Body of pancreas (tissue), 4 donors: Measurements from ENCODE around the gene PPFIA1. TPM values are rescaled to one million over a fixed set of nuclear protein-coding genes. Genes with fewer than 3 reads are reported as not detected.

Source experiments
- ATAC-seq: fragments of 150-250 bp; one replicate; pipeline ENCODE4 v1.9.1; 2016
- DNase-seq, 4 donors: peaks; one replicate each; pipeline ENCODE4 v3.0.0-alpha.2; 2019
- H3K27ac ChIP-seq, 4 donors: fragments of 200-600 bp; sonication (generic); 1 replicate in 3 of 4; 2 replicates in 1 of 4; pipeline versions ENCODE4 v1.5.1 to v1.6.1; 2016 to 2019; ENCODE audit warnings: mild to moderate bottlenecking in 1 of 4, mixed read lengths in 1 of 4, moderate library complexity in 1 of 4
- H3K27me3 ChIP-seq, 2 donors: fragments of 200-600 bp; sonication (generic); one replicate each; pipeline ENCODE4 v1.6.0; 2016; ENCODE audit warnings: mild to moderate bottlenecking in 1 of 2
- H3K36me3 ChIP-seq, 2 donors: fragments of 200-600 bp; sonication (generic); replicated peaks in 1 of 2; 2 replicates each; pipeline ENCODE4 v1.5.1; 2016; ENCODE audit warnings: low read depth in 2 of 2; ENCODE audit not compliant: insufficient read depth in 1 of 2
- H3K4me1 ChIP-seq: fragments of 200-600 bp; sonication (generic); one replicate; pipeline ENCODE4 v1.6.0; 2016
- H3K4me3 ChIP-seq, 2 donors: fragments of 200-600 bp; sonication (generic); 1 replicate in 1 of 2; 2 replicates in 1 of 2; pipeline ENCODE4 v1.5.1; 2016 to 2019
- H3K9me3 ChIP-seq, 3 donors: fragments of 200-600 bp; sonication (generic); 1 replicate in 2 of 3; 2 replicates in 1 of 3; pipeline ENCODE4 v1.5.1; 2016
- POLR2A ChIP-seq, 3 donors: fragments of 450-650 bp; IDR thresholded peaks; one replicate each; pipeline ENCODE4 v1.6.1; 2016; ENCODE audit warnings: antibody characterized with exemption in 3 of 3, mild to moderate bottlenecking in 2 of 3
- WGBS, 2 donors: methylation state at CpG; one replicate each; pipeline ENCODE4 v1.1.5; 2017; 5-methylcytosine and 5-hydroxymethylcytosine counted together
- intact Hi-C: fragments of 100-400 bp; cut with DNase I; formaldehyde crosslinking; loops from one replicate; pipeline ENCODE4 v1.15.1; 2023
- total RNA-seq, 2 donors: library from RNA; depleted of rRNA; stranded (reverse); fragments of >200 nt; gene quantifications; one replicate each; pipeline ENCODE4 v1.1.0, GENCODE V29; 2016
- TF ChIP-seq, protein P1 (sequence below), 7 experiments: fragments of 450-650 bp in 4 of 7; fragments of 200-600 bp in 3 of 7; sonication (generic) in 3 of 7; IDR thresholded peaks; one replicate each; pipeline ENCODE4 v1.5.1; 2016 to 2019; ENCODE audit warnings: antibody characterized with exemption in 7 of 7

The PPFIA1 gene
- total RNA-seq, 2 donors from 2014 or later = 22.1 to 29.3 TPM

- Histone ChIP-seq H3K27ac (no peak overlapping the region), H3K36me3 (peaks cover 6 to 9% of the 10 kb centered on the region in 2 donors), H3K27me3 (no peaks in the 10 kb centered on the region), H3K4me3 (no peak overlapping the region), H3K9me3 (no peaks in the 10 kb centered on the region), H3K4me1 (no peaks in the 10 kb centered on the region)
- intact Hi-C loops = no loop called here
- 85 to 93% methylated on average over 2 of the region's 2 CpGs for WGBS, 2 donors
- ATAC-seq (no peak), DNase-seq (no peak)
- TF ChIP-seq, protein P1, sequence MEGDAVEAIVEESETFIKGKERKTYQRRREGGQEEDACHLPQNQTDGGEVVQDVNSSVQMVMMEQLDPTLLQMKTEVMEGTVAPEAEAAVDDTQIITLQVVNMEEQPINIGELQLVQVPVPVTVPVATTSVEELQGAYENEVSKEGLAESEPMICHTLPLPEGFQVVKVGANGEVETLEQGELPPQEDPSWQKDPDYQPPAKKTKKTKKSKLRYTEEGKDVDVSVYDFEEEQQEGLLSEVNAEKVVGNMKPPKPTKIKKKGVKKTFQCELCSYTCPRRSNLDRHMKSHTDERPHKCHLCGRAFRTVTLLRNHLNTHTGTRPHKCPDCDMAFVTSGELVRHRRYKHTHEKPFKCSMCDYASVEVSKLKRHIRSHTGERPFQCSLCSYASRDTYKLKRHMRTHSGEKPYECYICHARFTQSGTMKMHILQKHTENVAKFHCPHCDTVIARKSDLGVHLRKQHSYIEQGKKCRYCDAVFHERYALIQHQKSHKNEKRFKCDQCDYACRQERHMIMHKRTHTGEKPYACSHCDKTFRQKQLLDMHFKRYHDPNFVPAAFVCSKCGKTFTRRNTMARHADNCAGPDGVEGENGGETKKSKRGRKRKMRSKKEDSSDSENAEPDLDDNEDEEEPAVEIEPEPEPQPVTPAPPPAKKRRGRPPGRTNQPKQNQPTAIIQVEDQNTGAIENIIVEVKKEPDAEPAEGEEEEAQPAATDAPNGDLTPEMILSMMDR (IDR thresholded peaks at IDR 0.05) = no peak
- TF ChIP-seq POLR2A (IDR thresholded peaks at IDR 0.05) = no peak
Observed at GRCh38 chr11:70368961-70369360, 98.5 kb downstream of the PPFIA1 start.

- no peaks in the 10 kb centered on the region for H3K4me1 ChIP-seq
- ATAC-seq (no peak), DNase-seq (no peak)
- WGBS, 2 donors = 61 to 65% methylated on average over 5 of the region's 5 CpGs
- TF ChIP-seq, protein P1 (IDR thresholded peaks at IDR 0.05) = no peak
- no peak for TF ChIP-seq POLR2A (IDR thresholded peaks at IDR 0.05)
- H3K4me3 ChIP-seq = no peak overlapping the region
- intact Hi-C loops = no loop called here
- no peaks in the 10 kb centered on the region for H3K9me3 ChIP-seq
- H3K27ac ChIP-seq = no peak overlapping the region
- no peaks in the 10 kb centered on the region for H3K27me3 ChIP-seq
- peaks cover 6 to 7% of the 10 kb centered on the region in 2 donors for H3K36me3 ChIP-seq
Observed at GRCh38 chr11:70371241-70371640, 100.8 kb downstream of the PPFIA1 start.

- Histone ChIP-seq H3K27me3 (no peaks in the 10 kb centered on the region), H3K36me3 (peaks cover 6 to 7% of the 10 kb centered on the region in 2 donors), H3K9me3 (no peaks in the 10 kb centered on the region), H3K27ac (no peak overlapping the region), H3K4me1 (no peaks in the 10 kb centered on the region), H3K4me3 (no peak overlapping the region)
- intact Hi-C loops = no loop called here
- DNase-seq = no peak
- 94 to 95% methylated on average over 8 of the region's 8 CpGs for WGBS, 2 donors
- no peak for ATAC-seq
- no peak for TF ChIP-seq POLR2A (IDR thresholded peaks at IDR 0.05)
- TF ChIP-seq, protein P1 (IDR thresholded peaks at IDR 0.05) = no peak
Observed at GRCh38 chr11:70372076-70372475, 101.6 kb downstream of the PPFIA1 start.

GRCh38 chr11:70376621-70377020, 106.1 kb downstream of the PPFIA1 start:
- ATAC-seq (no peak), DNase-seq (no peak)
- Histone ChIP-seq H3K36me3 (peaks cover 16 to 18% of the 10 kb centered on the region in 2 donors), H3K27me3 (no peaks in the 10 kb centered on the region), H3K27ac (no peak overlapping the region), H3K9me3 (no peaks in the 10 kb centered on the region), H3K4me3 (no peak overlapping the region), H3K4me1 (no peaks in the 10 kb centered on the region)
- 89 to 94% methylated on average over 11 to 12 of the region's 12 CpGs for WGBS, 2 donors
- intact Hi-C loops = no loop called here
- TF ChIP-seq, protein P1 (IDR thresholded peaks at IDR 0.05) = no peak
- TF ChIP-seq POLR2A (IDR thresholded peaks at IDR 0.05) = no peak

DNA sequence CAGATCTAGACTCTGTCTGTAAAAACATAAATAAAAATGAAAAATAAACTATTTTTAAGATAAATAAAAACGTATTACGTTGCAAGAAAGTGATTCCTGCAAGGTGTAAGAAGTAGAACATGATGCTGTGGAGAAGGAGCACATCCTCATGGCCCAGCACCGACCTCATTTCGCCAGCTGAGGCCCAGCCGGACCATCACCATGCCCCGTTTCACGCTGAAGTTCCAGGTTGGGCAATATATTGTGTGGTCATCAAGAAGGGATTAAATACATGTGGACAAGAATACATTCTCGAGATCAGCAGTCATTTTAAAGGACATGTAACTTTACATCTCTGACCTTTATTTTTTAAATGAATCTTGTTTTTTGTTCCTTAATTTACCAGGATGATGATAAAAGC, 107.2 kb downstream of the PPFIA1 start:
- Histone ChIP-seq H3K9me3 (no peaks in the 10 kb centered on the region), H3K27ac (no peak overlapping the region), H3K27me3 (no peaks in the 10 kb centered on the region), H3K36me3 (peaks cover 16% of the 10 kb centered on the region in 2 donors), H3K4me3 (no peak overlapping the region), H3K4me1 (no peaks in the 10 kb centered on the region)
- TF ChIP-seq POLR2A (IDR thresholded peaks at IDR 0.05) = no peak
- ATAC-seq (no peak), DNase-seq (no peak)
- intact Hi-C loops = no loop called here
- whole genome bisulfite sequencing, 2 donors = 91 to 93% methylated on average over 8 of the region's 8 CpGs
